SW 1271 (cell line): ENCODE measurements around the gene ERBB4.

Experiments used
- DNase-seq, 2 experiments: peaks; one replicate each; lab custom pipeline; 2025; lab: John Stamatoyannopoulos, UW

The ERBB4 gene

DNA sequence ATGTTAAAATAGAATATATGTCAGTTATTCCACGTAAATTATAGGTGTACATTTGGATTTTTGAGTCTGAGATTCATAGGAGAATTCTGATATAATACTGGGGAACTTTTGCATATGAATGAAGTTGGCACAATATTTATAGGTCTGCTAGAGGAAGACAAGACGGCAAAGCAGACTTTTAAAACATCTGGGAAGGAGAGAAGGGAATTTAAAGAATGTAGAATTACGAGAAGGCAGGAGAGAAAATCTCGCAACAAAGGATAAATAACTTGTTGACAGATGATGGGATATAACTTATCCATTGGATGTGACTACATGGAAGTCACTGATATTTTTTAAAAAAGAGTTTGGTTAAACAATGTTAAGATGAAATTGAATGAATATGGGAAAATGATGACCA, 615.6 kb downstream of the ERBB4 start:
- DNase-seq: no peak

DNA sequence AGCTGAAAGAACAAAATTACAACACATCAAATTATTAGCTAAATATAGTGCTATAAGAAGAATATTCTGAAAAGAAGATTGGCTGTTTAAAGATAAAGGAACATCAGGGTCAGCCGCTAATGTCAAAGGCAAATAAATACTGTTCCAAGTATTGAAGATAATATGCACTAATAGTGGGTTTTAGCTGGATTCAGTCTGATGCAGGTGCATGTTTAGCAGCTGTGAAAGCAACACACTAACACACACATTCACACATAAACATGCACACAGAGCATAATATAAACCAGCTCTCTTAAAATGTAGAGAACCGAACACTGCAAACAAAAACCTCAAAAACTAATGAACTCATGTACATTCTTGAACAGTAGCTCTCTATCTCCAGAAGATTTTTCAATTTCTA, 634.6 kb downstream of the ERBB4 start:
- DNase-seq: no peak

DNA sequence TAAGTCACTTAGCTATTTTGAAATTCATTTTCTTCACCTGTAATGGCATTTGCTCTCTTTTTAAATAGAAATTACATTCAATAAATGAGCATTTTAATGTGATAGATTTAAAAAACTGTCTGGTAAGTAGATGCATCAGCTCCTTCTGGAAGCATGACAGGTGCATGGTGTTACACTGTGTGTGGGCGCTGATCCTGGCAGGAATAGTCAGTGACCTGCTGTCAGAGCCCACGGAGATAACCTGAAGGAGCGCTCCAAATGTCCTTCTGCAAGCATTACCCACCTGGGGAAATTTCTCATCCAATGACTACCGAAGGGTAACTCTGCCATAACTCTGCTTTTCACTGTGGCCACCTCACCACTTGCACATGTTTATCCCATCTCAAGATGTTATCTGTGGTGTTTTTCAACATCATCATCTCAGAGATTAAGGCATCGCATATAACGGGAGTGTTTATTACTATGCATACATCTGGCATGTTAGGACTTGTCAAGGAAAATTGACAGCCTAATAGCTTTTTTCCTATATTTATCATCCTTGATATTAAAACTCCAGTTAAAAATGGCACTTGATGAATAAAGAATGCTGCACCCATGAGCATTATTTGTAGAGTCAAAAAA, 637.3 kb downstream of the ERBB4 start:
- DNase-seq: no peak

DNA sequence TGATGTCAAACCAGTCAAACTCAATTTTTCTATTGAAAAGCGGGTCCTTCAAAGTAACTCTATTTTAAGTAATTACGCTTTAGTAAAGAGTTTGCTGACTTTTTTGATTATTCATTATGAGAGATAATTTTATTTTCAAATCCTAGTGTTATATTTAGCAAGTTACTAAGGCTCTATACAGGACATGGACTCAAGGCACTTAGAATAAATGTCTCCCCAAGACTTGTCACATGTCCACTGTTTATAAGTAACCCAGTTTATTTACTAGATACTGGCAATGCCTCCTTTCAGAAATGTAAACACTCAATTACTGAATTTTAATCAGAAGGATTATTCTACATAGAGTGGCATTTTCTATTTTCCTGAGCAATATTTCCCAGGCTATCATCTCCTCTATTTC, 638.1 kb downstream of the ERBB4 start:
- no peak for DNase-seq

DNA sequence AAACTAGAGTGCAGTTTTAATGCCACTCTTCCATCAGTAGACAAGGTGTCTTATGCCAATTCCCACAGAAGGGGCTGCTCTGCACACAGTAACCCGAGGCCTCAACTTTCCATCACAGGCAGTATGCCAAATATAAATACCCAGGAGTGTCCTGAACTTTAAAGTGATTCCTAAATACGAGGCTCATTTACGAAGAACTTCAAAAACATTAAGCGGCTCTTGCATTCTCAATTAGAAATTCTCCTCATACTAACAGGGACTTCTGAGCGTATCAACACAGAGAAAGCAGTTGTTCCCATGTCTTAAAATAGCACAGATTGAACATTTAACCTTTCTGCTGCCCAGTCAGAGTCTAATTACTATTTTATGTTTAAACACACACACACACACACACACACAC, 638.6 kb downstream of the ERBB4 start:
- no peak for DNase-seq

DNA sequence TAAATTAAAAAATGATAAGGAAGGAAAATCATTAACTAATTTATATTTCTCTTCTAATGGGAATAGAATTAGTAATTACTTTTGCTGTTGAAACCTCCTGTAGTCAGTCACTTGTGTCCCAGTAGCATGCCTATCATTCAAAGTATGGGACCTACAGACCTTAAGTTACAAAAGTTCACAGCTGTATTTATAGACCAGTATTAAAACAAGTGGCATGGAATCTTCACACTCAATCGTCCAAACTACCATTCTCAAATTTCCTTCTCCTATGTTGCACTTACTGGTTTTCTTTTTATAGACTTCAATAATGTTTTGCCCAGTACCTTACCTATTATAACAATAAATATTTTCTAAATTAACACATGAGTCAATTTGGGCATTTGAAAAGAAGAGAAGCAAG, 639.9 kb downstream of the ERBB4 start:
- DNase-seq: no peak

DNA sequence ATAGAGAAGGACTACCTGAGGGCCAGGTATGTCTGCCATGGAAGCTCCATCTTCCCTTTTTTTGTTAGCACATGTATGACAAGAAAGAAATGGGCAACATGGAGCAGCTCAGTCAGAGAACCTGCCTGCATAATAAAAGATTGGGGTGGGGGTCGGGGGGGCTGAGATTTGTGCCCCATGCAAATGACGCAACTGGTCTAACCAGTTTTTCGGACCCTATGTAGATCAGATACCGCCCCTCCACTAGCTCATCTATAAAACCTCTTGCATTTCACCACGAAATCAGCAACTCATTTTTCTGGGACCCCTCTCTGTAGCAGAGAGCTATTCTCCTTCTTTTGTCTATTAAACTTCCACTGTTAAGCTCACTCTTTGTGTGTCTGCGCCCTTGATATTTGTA, 657.2 kb downstream of the ERBB4 start:
- no peak for DNase-seq

DNA sequence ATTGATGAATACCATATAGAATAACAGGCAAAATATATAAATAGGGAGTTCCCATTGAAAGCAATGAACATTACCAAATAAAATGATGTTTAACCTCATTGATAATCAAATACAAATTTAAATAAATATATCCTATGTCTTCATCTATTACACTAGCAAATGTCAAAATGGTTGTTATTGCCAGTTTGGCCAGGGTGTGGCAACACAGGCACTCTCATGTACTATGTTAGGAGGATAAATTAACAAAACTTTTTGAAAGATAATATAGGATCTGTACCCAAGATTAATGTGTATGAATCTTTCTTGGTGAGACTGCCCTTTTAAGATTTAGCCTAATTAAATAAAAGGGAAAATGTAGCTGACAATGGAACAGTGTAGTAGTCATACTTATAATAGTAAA, 659.3 kb downstream of the ERBB4 start:
- no peak for DNase-seq

DNA sequence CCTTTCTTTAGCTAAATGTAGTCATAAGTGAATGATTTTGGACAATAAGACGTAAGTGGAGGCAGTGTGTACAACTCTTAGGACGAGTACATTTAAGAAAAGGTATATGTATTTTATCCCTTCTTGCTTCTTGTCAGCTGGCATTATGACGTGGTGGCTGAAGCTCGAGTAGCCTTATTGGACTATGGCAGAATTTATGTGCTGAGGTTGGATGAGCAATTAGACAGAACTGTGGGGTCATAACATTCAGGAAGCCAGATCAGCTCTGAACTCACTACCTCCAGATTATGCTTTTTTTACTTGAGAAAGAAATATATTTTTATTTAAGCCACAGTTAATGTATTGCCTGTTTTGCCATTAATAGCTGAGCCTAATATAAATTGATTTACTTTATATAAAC, 661.5 kb downstream of the ERBB4 start:
- no peak for DNase-seq

DNA sequence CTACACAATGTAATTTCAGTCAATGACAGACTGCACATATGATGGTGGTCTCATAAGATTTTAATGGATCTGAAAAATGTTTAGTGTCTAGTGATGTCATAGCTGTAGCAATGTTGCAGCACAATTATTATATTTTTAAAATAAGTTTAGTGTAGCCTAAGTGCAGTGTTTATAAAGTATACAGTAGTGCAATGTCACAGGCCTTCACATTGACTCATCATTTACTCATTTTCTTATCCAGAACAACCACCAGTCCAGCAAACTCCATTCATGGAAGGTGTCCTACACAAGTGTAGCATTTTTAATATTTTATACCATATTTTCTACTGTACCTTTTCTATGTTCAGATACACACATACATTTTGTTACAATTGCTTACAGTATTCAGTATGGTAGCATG, 663.1 kb downstream of the ERBB4 start:
- no peak for DNase-seq

DNA sequence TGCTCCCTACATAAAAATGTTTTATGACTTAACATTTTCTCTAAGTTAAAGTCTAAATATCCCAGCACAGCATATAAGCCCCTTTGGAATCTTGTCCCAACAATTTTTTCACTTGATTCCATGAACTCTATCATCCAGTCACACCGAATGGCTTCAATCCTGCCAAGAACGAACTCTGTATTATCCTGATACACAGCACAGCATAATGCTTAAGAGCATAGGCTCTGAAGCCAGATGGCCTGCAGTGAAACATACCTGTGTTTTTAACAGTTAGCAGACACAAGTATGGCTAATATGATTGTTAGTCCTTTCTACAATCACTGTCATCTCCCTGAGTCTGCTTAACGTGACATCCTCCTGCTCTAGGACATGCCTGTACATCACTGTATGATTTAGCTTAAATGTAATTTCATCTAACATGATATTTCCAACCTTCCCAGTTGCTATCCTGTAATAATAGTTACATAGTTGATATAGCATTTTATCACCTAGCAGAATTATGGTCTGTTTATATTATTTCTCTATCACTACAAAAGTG, 669.5 kb downstream of the ERBB4 start:
- no peak for DNase-seq

DNA sequence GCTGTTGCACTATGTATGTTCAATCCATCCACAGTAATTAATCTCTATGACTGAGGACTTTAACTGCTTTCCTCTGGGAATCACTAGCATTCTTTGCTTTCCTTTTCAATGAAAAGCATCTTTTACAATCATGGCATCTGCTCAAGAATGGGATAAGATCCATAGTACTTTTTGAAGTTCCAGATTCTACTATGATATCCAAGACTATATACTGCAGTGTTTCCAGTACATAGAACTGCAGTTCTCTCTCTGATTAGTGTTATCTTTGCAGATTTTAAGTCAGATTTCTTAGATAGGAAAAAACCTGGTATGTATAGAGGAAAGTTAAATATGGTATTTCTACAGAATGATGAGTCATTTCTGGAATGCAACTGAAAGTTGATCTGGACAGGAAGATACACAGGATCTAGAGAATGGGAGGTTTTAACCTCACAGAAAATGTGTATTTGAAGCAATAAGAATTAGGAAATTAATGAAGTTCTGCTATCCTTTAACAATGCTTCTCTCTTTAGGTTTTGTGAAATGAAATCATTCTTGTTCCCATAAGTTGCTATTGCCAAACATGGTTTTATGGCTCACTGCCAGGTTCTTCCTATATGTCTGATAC, 670.7 kb downstream of the ERBB4 start:
- peak in 1 of 2 experiments; percentile 37 for DNase-seq

DNA sequence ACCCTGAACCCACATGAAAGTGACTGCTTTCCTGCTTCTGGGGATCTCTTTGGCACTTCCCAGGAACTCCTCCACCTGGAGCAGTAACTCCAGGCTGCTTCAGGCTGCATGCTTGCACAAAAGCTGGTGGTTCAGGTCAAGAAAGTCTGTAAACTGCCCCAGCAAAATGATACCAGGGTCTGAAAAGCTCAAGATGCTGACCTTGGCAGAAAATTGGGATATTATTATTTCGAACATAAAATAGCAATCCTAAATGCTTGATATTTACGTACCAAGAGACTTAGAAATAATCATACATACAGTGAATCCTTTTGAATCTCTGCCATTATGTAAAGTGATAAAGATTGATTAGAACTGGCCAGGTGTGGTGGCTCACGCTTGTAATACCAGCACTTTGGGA, 674.3 kb downstream of the ERBB4 start:
- DNase-seq: no peak

DNA sequence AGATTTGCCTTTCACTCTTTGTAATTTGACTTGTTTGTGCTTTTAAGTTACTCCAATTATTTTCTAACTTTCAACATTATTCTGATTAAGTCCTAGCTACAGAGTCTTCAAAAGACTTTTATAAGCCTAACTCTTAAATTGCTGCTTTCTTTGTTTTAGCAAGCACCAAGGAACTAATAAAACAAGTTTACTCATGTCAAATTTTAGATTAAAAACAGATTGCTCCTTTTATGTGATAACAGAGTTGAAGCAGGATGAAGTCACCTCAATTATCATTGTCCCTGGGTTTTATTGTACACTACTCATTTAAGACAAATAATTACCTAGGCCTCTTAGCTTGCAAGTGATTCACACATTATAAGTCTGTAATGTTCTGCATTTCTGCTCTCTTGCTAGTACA, 678.4 kb downstream of the ERBB4 start:
- no peak for DNase-seq

DNA sequence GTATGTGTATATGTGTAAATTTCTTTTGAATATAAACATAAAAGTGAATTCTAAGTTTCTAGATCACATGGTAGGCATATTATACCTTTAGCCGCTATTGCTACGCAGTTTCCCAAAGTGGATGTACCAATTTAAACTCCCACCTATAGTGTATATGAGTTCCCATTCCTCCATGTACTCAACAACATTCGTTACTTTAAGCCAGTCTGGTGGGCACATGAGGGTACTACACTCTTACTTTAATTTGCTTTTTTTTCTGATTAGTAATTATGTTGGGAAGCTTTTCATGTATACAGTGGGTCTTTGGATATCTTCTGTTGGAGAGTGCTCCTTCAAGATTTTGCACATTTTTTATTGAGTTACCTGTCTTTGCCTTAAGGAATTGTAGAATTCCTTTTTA, 683.8 kb downstream of the ERBB4 start:
- DNase-seq: no peak

DNA sequence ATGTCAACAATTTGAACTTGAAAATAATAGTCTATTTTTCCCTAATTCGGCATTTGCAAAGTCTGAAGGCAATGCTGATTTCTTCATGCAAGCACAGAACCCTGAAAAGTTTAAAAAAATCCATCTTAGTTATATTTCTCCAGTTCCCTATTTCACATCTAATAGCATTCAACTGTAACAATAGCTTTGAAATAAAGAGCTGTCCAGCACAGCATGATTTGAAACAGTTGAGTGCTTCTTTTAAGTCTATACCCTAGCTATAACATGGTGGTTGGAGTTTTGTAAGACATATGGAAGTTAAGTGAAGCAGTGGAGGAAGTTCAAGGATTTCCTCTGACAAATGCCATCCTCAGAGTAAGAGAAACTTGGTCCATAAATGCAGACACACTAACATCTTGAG, 691.9 kb downstream of the ERBB4 start:
- DNase-seq: no peak

DNA sequence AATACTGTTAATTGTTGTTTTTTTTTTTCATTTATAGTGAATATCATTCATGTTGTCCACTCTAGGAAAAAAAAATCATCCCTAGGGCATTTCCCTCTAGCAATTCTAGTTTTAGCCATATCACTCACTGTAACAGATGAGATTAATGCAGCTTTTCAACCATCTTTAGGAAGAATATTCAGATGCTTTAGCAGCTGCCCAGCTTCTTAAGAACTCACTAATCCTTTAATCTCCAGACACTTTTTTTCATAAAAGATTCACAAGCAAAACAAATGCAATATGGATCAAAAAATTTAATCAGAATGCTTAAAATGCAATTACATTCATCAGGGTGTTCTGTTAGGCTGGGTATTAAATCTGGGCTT, 692.6 kb downstream of the ERBB4 start:
- DNase-seq: no peak

DNA sequence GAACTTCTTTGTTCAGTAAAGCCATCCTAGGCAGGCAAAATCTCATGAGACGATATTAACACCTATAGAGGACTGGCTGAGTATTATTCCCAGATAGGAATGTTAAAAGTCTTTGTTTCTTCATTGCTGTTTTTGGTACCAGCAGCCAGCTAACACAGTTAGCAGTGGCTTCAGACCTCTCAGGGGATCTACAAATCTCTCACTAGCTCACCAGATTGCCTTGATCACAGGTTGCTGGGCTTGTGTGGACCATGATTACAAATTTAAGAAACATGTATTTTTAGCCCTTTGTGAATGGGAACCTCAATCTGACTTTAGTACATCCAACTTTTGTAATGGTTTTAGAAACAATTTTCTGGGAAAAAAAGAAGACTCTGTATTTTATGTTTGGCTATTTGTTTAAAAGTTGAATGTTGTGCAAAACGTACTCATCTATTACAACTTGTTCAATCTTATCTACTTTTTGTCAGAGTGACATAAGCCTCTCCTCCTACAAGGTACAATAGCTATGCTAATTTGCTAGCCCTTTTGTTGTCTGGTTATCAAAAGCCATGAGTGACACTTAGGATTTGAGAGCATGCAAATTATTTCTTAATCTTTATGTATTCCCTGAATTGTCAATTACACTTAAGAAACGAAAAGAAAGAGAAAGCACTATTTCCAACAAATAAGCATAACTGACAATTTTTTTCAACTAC, 693.1 kb downstream of the ERBB4 start:
- DNase-seq: no peak

DNA sequence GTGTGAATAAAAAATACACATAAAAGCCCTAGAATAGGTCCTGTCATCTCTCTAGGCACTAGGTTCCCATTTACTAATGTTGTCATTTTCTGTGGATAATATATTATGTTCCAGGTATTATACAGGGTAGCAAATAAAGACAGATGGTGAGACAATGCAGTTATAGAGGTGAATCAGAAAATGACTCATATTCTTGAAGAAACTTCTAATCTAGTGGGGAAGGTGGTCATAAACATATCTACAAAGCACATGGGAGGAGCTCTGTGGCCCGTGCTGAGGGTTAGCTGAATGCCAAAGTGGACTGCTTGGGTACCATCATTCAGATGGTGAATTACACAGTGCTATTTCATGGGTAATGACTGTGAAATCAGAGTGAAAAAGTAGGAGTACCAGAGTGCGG, 700.9 kb downstream of the ERBB4 start:
- no peak for DNase-seq

DNA sequence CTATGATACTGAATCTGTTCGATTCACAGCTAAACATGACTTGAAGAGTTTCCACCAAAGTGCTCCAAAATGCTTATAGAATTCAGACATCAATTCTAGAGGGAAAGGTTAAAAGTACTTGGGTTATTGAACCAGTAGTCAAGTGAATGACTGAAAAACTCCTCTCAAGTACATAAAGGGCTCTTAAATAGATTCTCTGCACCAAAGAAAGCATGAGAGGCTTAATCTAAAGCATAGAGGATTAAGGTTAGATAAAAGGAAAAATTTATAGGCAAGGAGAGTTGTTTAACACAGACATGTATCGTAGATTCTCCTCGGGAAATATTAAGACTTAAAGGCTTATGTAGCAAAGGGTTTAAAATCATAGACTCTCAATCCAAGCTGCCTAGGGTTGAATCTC, 701.4 kb downstream of the ERBB4 start:
- DNase-seq: no peak

DNA sequence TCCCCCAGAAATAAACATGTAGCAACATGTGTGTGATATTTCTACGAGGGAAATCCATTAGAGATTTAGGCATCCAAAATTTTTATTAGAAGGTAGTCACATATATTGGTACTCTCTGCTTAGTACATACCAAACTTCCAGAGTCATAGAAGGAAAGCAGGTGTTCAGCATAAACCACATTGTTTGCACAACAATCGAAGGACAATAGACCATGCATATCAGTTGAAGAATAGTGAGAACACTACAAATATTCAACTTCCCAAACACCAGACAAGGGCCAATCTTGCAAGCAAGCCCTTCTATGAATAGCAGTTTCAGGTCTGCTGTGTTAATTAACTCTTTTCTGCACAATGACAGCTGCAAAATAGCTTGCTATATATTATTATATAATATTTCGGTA, 702.2 kb downstream of the ERBB4 start:
- no peak for DNase-seq

DNA sequence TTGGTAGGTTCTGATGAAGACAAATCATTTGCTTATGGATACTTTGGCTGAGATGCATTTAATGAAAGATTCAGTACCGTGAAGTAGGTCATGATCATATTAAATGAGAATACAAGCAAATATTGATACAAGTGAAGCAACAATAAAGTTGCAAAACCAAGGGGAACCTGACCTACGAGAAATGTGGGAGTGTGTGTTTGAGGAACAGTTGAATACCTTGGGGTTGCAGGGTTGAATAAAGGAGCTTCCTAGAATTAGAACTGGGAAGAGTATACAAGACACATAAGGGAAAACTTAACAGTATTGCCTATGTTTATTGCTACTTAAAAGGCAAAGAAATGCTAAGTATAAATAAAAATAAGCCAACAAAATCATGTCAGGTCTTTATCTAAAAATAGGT, 702.9 kb downstream of the ERBB4 start:
- DNase-seq: no peak

DNA sequence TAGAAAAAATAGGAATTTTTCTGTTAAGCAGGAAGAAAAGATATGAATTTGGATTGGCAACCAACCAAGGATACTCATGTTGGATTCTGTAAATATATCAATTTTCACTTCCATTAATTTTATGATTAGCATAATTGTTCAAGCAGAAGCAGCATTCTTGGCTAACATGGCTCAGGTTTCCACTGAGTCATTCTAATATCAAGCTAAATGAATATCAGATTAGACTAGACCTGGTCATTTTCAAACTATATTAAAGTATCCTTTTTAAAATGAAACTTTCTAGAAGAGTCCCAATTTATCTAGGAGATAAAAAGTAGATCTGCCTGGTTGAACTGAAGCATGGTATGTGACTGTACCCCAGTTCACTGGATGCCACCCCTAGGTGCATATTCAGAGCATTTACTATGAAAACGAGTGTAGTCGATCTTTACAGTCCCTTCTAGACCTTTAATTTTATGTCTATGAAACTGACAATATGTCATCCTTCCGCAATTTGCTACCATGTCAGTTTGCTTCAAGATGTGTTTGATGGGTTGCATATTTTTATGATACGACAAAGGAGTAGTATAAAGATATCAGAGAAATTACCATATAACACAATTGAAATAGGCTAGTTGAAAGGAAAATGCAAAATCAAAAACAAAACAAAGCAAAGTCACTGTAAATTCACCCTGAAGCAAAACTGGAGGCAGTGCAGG, 704.9 kb downstream of the ERBB4 start:
- DNase-seq: no peak
